ENCODE measurements around the gene DBI.
"Not testable (repeated sequence)": the region's sequence is repeated elsewhere in the genome, so short reads cannot be mapped to it uniquely, and the experiment has no call there.

The DBI gene

GRCh38 chr2:119376406-119376805 lies 9.6 kb downstream of the DBI start:
- H3K9me3 Mint-ChIP-seq (ENCODE audit: low read depth); H3K4me1 Mint-ChIP-seq (ENCODE audit: low read depth); H3K27me3 Mint-ChIP-seq; H3K4me3 Mint-ChIP-seq; H3K27ac Mint-ChIP-seq: not testable (repeated sequence)
- peaks cover 38% of the 10 kb centered on the region for H3K36me3 Mint-ChIP-seq

- Mint-ChIP-seq H3K4me1 (ENCODE audit: low read depth) (no peaks in the 10 kb centered on the region), H3K9me3 (ENCODE audit: low read depth) (no peaks in the 10 kb centered on the region), H3K27me3 (no peaks in the 10 kb centered on the region), H3K27ac (no peak overlapping the region), H3K36me3 (peaks cover 34% of the 10 kb centered on the region), H3K4me3 (no peak overlapping the region)
Observed at GRCh38 chr2:119376810-119377209, 10.0 kb downstream of the DBI start.

- Mint-ChIP-seq H3K27me3 (no peaks in the 10 kb centered on the region), H3K27ac (no peak overlapping the region), H3K4me3 (no peak overlapping the region), H3K36me3 (peaks cover 28% of the 10 kb centered on the region), H3K9me3 (ENCODE audit: low read depth) (no peaks in the 10 kb centered on the region), H3K4me1 (ENCODE audit: low read depth) (no peaks in the 10 kb centered on the region)
Observed at GRCh38 chr2:119377294-119377992, 10.7 kb downstream of the DBI start.

GRCh38 chr2:119377993-119378345 lies 11.2 kb downstream of the DBI start:
- H3K36me3 Mint-ChIP-seq: peaks cover 23% of the 10 kb centered on the region

GRCh38 chr2:119378566-119378965 lies 11.8 kb downstream of the DBI start:
- Mint-ChIP-seq H3K4me3 (no peak overlapping the region), H3K9me3 (ENCODE audit: low read depth) (no peaks in the 10 kb centered on the region), H3K27ac (no peak overlapping the region), H3K36me3 (peaks cover 18% of the 10 kb centered on the region), H3K27me3 (no peaks in the 10 kb centered on the region), H3K4me1 (ENCODE audit: low read depth) (no peaks in the 10 kb centered on the region)

More at GRCh38 chr2:119377993-119378345, 11.2 kb downstream of the DBI start:
- no peak overlapping the region for H3K4me3 Mint-ChIP-seq
- no peak overlapping the region for H3K27ac Mint-ChIP-seq
- H3K9me3 Mint-ChIP-seq (ENCODE audit: low read depth): no peaks in the 10 kb centered on the region
- no peaks in the 10 kb centered on the region for H3K27me3 Mint-ChIP-seq
- H3K4me1 Mint-ChIP-seq (ENCODE audit: low read depth): no peaks in the 10 kb centered on the region

GRCh38 chr2:119383410-119384140 lies 16.8 kb downstream of the DBI start:
- no peak overlapping the region for H3K27ac Mint-ChIP-seq
- no peak overlapping the region for H3K4me3 Mint-ChIP-seq
- H3K27me3 Mint-ChIP-seq: no peaks in the 10 kb centered on the region
- H3K9me3 Mint-ChIP-seq (ENCODE audit: low read depth): no peaks in the 10 kb centered on the region
- peaks cover 4% of the 10 kb centered on the region for H3K4me1 Mint-ChIP-seq (ENCODE audit: low read depth)
- H3K36me3 Mint-ChIP-seq: no peaks in the 10 kb centered on the region

- Mint-ChIP-seq H3K36me3 (no peaks in the 10 kb centered on the region), H3K4me3 (no peak overlapping the region), H3K4me1 (ENCODE audit: low read depth) (peaks cover 4% of the 10 kb centered on the region), H3K9me3 (ENCODE audit: low read depth) (no peaks in the 10 kb centered on the region), H3K27ac (no peak overlapping the region), H3K27me3 (no peaks in the 10 kb centered on the region)
Observed at GRCh38 chr2:119384971-119385370, 18.2 kb downstream of the DBI start.

- no peak overlapping the region for H3K27ac Mint-ChIP-seq
Observed at GRCh38 chr2:119385466-119385865, 18.7 kb downstream of the DBI start.

GRCh38 chr2:119387381-119388129 lies 20.8 kb downstream of the DBI start:
- Mint-ChIP-seq H3K27me3 (no peaks in the 10 kb centered on the region), H3K9me3 (ENCODE audit: low read depth) (no peaks in the 10 kb centered on the region), H3K4me3 (no peak overlapping the region), H3K4me1 (ENCODE audit: low read depth) (peaks cover 4% of the 10 kb centered on the region), H3K36me3 (no peaks in the 10 kb centered on the region), H3K27ac (no peak overlapping the region)

More at GRCh38 chr2:119385466-119385865, 18.7 kb downstream of the DBI start:
- no peaks in the 10 kb centered on the region for H3K27me3 Mint-ChIP-seq
- no peak overlapping the region for H3K4me3 Mint-ChIP-seq
- H3K36me3 Mint-ChIP-seq: no peaks in the 10 kb centered on the region
- peaks cover 4% of the 10 kb centered on the region for H3K4me1 Mint-ChIP-seq (ENCODE audit: low read depth)
- no peaks in the 10 kb centered on the region for H3K9me3 Mint-ChIP-seq (ENCODE audit: low read depth)

- Mint-ChIP-seq H3K27ac (no peak overlapping the region), H3K4me1 (ENCODE audit: low read depth) (peaks cover 4% of the 10 kb centered on the region), H3K4me3 (no peak overlapping the region)
Observed at GRCh38 chr2:119389615-119390306, 23.0 kb downstream of the DBI start.

GRCh38 chr2:119393971-119394748 lies 27.4 kb downstream of the DBI start:
- H3K27me3 Mint-ChIP-seq: no peaks in the 10 kb centered on the region
- no peak overlapping the region for H3K27ac Mint-ChIP-seq
- no peaks in the 10 kb centered on the region for H3K4me1 Mint-ChIP-seq (ENCODE audit: low read depth)
- no peaks in the 10 kb centered on the region for H3K9me3 Mint-ChIP-seq (ENCODE audit: low read depth)
- H3K4me3 Mint-ChIP-seq: no peak overlapping the region
- H3K36me3 Mint-ChIP-seq: no peaks in the 10 kb centered on the region

More at GRCh38 chr2:119389615-119390306, 23.0 kb downstream of the DBI start:
- Mint-ChIP-seq H3K36me3 (no peaks in the 10 kb centered on the region), H3K9me3 (ENCODE audit: low read depth) (no peaks in the 10 kb centered on the region), H3K27me3 (no peaks in the 10 kb centered on the region)

- Mint-ChIP-seq H3K27ac (no peak overlapping the region), H3K9me3 (ENCODE audit: low read depth) (no peaks in the 10 kb centered on the region), H3K27me3 (peaks cover 2% of the 10 kb centered on the region), H3K36me3 (no peaks in the 10 kb centered on the region), H3K4me1 (ENCODE audit: low read depth) (no peaks in the 10 kb centered on the region), H3K4me3 (no peak overlapping the region)
Observed at GRCh38 chr2:119397196-119397595, 30.4 kb downstream of the DBI start.

- Mint-ChIP-seq H3K4me1 (ENCODE audit: low read depth) (no peaks in the 10 kb centered on the region), H3K27ac (no peak overlapping the region), H3K36me3 (no peaks in the 10 kb centered on the region), H3K27me3 (peaks cover 2% of the 10 kb centered on the region), H3K9me3 (ENCODE audit: low read depth) (no peaks in the 10 kb centered on the region), H3K4me3 (no peak overlapping the region)
Observed at GRCh38 chr2:119402106-119402505, 35.3 kb downstream of the DBI start.

Data from activated naive CD8-positive, alpha-beta T cell (primary cell).